HepG2 (cell line): Measurements from ENCODE around the gene CDK10. TPM values are rescaled to one million over a fixed set of nuclear protein-coding genes. Genes with fewer than 3 reads are reported as not detected.

ENCODE experiments used
- ATF3 ChIP-seq: sonication (generic); formaldehyde crosslinking; IDR thresholded peaks from 2 replicates; pipeline ENCODE4 v1.4.0; 2020; ENCODE audit warnings: missing genetic modification reagents
- CC2D1A ChIP-seq: sonication (generic); formaldehyde crosslinking; IDR thresholded peaks from 2 replicates; pipeline ENCODE4 v1.8.1; 2023; ENCODE audit warnings: mild to moderate bottlenecking, missing genetic modification reagents
- CEBPB ChIP-seq: IDR thresholded peaks from 2 replicates; pipeline ENCODE4 v1.6.1; 2011; ENCODE audit warnings: low read depth, low read length, improper control_type of control experiment, borderline replicate concordance
- EHMT2 ChIP-seq: fragments of 200-600 bp; sonication (generic); IDR thresholded peaks from 2 replicates; pipeline ENCODE4 v1.7.0; 2017; ENCODE audit warnings: antibody characterized with exemption, low read depth, low read length, borderline replicate concordance
- GABPA ChIP-seq, 2 experiments: IDR thresholded peaks; 2 replicates each; pipeline ENCODE4 v1.6.1; 2011 to 2016; ENCODE audit warnings: low read depth in 2 of 2, low read length in 1 of 2, missing biosample characterization in 1 of 2, missing genetic modification characterization in 1 of 2
- GATAD1 ChIP-seq: IDR thresholded peaks from 2 replicates; pipeline ENCODE4 v1.6.1; 2016; ENCODE audit warnings: missing genetic modification reagents, missing compliant biosample characterization
- HHEX ChIP-seq: IDR thresholded peaks from 2 replicates; pipeline ENCODE4 v1.6.1; 2016; ENCODE audit warnings: control low read depth
- MAFK ChIP-seq, 2 experiments: IDR thresholded peaks in 1 of 2; conservative IDR thresholded peaks in 1 of 2; 2 replicates each; pipeline ENCODE4 v1.6.1; 2011; ENCODE audit warnings: improper control_type of control experiment in 2 of 2, low read length in 2 of 2
- MIXL1 ChIP-seq: IDR thresholded peaks from 2 replicates; pipeline ENCODE4 v1.6.1; 2016
- NFE2L2 ChIP-seq: fragments of 150-350 bp; IDR thresholded peaks from 2 replicates; pipeline ENCODE4 v1.6.1; 2014; ENCODE audit warnings: low read length
- NFRKB ChIP-seq: fragments of 450-650 bp; IDR thresholded peaks from 2 replicates; pipeline ENCODE4 v1.6.1; 2017
- NR3C1 ChIP-seq: sonication (generic); formaldehyde crosslinking; IDR thresholded peaks from 2 replicates; pipeline ENCODE4 v1.4.0; 2020; ENCODE audit warnings: missing genetic modification reagents
- PTBP1 ChIP-seq: fragments of 200-400 bp; formaldehyde crosslinking; IDR thresholded peaks from 2 replicates; pipeline ENCODE4 v1.6.1; 2018; ENCODE audit warnings: low read length, low read depth; ENCODE audit not compliant: poor library complexity, severe bottlenecking
- THAP11 ChIP-seq: IDR thresholded peaks from 2 replicates; pipeline ENCODE4 v1.6.1; 2016; ENCODE audit warnings: missing biosample characterization, missing genetic modification reagents
- THRA ChIP-seq: sonication (generic); formaldehyde crosslinking; IDR thresholded peaks from 2 replicates; pipeline ENCODE4 v1.4.0; 2020; ENCODE audit warnings: missing genetic modification reagents, borderline replicate concordance
- THYN1 ChIP-seq: sonication (generic); formaldehyde crosslinking; IDR thresholded peaks from 2 replicates; pipeline ENCODE4 v1.8.1; 2023; ENCODE audit warnings: low read depth, mild to moderate bottlenecking, moderate library complexity, missing genetic modification reagents, borderline replicate concordance
- ZNF136 ChIP-seq: sonication (generic); formaldehyde crosslinking; IDR thresholded peaks from 2 replicates; pipeline ENCODE4 v1.8.1; 2022; ENCODE audit warnings: low read depth, mild to moderate bottlenecking, moderate library complexity, missing genetic modification reagents
- ZNF235 ChIP-seq: sonication (generic); formaldehyde crosslinking; IDR thresholded peaks from 2 replicates; pipeline ENCODE4 v1.8.1; 2023; ENCODE audit warnings: mild to moderate bottlenecking, missing genetic modification reagents, borderline replicate concordance
- ZNF44 ChIP-seq: sonication (generic); formaldehyde crosslinking; IDR thresholded peaks from 2 replicates; pipeline ENCODE4 v1.5.1; 2020; ENCODE audit warnings: mild to moderate bottlenecking, missing genetic modification reagents
- ZNF629 ChIP-seq: sonication (generic); formaldehyde crosslinking; conservative IDR thresholded peaks from 2 replicates; pipeline ENCODE4 v1.5.0; 2020; ENCODE audit warnings: missing genetic modification reagents
- ZNF660 ChIP-seq: sonication (generic); formaldehyde crosslinking; IDR thresholded peaks from 2 replicates; pipeline ENCODE4 v1.5.1; 2020; ENCODE audit warnings: mild to moderate bottlenecking, low read depth, missing genetic modification reagents, borderline replicate concordance
- ZNF737 ChIP-seq: sonication (generic); formaldehyde crosslinking; IDR thresholded peaks from 2 replicates; pipeline ENCODE4 v1.5.0; 2020; ENCODE audit warnings: missing genetic modification reagents, mild to moderate bottlenecking, borderline replicate concordance
- polyA plus RNA-seq, 8 experiments: library from polyadenylated mRNA; depleted of rRNA in 3 of 8; stranded (reverse) in 7 of 8; unstranded in 1 of 8; fragments of >200 nt; fragmentation: Illumina TruSeq in 4 of 8; extraction: Trizol in 4 of 8; gene quantifications; 2 replicates each; pipeline versions ENCODE4 v1.2.1 to v1.2.3, GENCODE V29; 2011 to 2016; ENCODE audit warnings: low read depth in 4 of 8, missing spikeins in 1 of 8, mixed read lengths in 1 of 8; ENCODE audit not compliant: insufficient read depth in 1 of 8
- total RNA-seq, 5 experiments: library from RNA; depleted of rRNA; stranded (reverse); fragments of >200 nt; fragmentation: Illumina TruSeq; extraction: Trizol; gene quantifications; 2 replicates each; pipeline ENCODE4 v1.2.3, GENCODE V29; 2016; ENCODE audit warnings: low read depth in 1 of 5
- TF ChIP-seq, protein P1 (sequence below): sonication (generic); formaldehyde crosslinking; IDR thresholded peaks from 2 replicates; pipeline ENCODE4; 2020; ENCODE audit warnings: missing genetic modification reagents, mild to moderate bottlenecking, borderline replicate concordance
- TF ChIP-seq, protein P2 (sequence below): sonication (generic); formaldehyde crosslinking; IDR thresholded peaks from 2 replicates; pipeline ENCODE4 v1.8.0; 2022; ENCODE audit warnings: missing genetic modification reagents, mild to moderate bottlenecking, inconsistent platforms, borderline replicate concordance

CDK10 gene
- total and polyA plus RNA-seq, 2 of the 13 experiments (the other 11 are each of a cell fraction or from before 2014, with no cell fraction given): 2.5 to 3.9 TPM

GRCh38 chr16:89687092-89687940, 827 bp downstream of the CDK10 start (continued):
- TF ChIP-seq GATAD1 (CRISPR knock-in tag): peak; percentile 82
- no peak for TF ChIP-seq NFE2L2
- TF ChIP-seq NFRKB: no peak
- TF ChIP-seq HHEX (CRISPR knock-in tag): peak; percentile 26
- TF ChIP-seq ZNF235 (CRISPR knock-in tag): peak; percentile 67; the same call in 1 of the 2 replicates
- peak; percentile 99 for TF ChIP-seq ZNF44
- TF ChIP-seq ZNF737 (CRISPR knock-in tag): peak; percentile 78; the same call in 1 of the 2 replicates
- peak; percentile 86 for TF ChIP-seq THRA
- TF ChIP-seq CC2D1A (CRISPR knock-in tag): no peak
- peak; percentile 97 for TF ChIP-seq MIXL1 (CRISPR knock-in tag)
- peak; percentile 83 for TF ChIP-seq THAP11 (CRISPR knock-in tag)
- TF ChIP-seq ATF3: peak; percentile 42; the same call in 1 of the 2 replicates
- TF ChIP-seq, protein P1, sequence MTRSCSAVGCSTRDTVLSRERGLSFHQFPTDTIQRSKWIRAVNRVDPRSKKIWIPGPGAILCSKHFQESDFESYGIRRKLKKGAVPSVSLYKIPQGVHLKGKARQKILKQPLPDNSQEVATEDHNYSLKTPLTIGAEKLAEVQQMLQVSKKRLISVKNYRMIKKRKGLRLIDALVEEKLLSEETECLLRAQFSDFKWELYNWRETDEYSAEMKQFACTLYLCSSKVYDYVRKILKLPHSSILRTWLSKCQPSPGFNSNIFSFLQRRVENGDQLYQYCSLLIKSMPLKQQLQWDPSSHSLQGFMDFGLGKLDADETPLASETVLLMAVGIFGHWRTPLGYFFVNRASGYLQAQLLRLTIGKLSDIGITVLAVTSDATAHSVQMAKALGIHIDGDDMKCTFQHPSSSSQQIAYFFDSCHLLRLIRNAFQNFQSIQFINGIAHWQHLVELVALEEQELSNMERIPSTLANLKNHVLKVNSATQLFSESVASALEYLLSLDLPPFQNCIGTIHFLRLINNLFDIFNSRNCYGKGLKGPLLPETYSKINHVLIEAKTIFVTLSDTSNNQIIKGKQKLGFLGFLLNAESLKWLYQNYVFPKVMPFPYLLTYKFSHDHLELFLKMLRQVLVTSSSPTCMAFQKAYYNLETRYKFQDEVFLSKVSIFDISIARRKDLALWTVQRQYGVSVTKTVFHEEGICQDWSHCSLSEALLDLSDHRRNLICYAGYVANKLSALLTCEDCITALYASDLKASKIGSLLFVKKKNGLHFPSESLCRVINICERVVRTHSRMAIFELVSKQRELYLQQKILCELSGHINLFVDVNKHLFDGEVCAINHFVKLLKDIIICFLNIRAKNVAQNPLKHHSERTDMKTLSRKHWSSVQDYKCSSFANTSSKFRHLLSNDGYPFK (CRISPR knock-in tag): peak; percentile 90; the same call in 1 of the 2 replicates
- TF ChIP-seq ZNF136 (CRISPR knock-in tag): peak; percentile 99
- no peak for TF ChIP-seq CEBPB
- TF ChIP-seq EHMT2: no peak
- TF ChIP-seq PTBP1: no peak
- no peak for TF ChIP-seq GABPA (IDR thresholded peaks at IDR 0.05; ENCODE audit: low read depth, low read length)
- TF ChIP-seq GABPA (CRISPR knock-in tag; IDR thresholded peaks at IDR 0.05; ENCODE audit: low read depth): peak; percentile 77
- TF ChIP-seq NR3C1 (CRISPR knock-in tag): no peak
- TF ChIP-seq, protein P2, sequence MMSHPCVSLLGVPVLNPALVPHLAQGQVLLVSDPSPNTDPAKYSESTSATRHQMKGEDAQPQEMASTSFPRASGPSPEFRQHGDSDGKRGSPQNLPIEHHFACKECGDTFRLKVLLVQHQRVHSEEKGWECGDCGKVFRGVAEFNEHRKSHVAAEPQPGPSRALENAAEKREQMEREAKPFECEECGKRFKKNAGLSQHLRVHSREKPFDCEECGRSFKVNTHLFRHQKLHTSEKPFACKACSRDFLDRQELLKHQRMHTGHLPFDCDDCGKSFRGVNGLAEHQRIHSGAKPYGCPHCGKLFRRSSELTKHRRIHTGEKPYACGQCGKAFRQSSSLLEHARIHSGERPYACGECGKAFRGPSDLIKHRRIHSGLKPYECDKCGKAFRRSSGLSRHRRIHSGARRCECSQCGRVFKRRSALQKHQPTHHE (CRISPR knock-in tag): peak; percentile 97
- TF ChIP-seq ZNF660 (CRISPR knock-in tag): peak; percentile 97; the same call in 1 of the 2 replicates
- 0 out of 2 replicates have a peak, but pooled peaks have one; percentile 74 for TF ChIP-seq THYN1 (CRISPR knock-in tag)
- TF ChIP-seq MAFK (conservative IDR thresholded peaks at IDR 0.05 in 1 of 2, IDR thresholded peaks at IDR 0.05 in 1 of 2; ENCODE audit: low read length in 2 of 2): peak in 1 of 2 experiments; percentile 32; a peak in 2 of 4 replicates
- TF ChIP-seq ZNF629 (CRISPR knock-in tag): peak; percentile 64
